DLD1 (cell line): Measurements from ENCODE around the gene NNMT.

ENCODE experiments used
- in situ Hi-C: cut with HindIII; loops from 2 replicates; pipeline ENCODE4 v1.10.0; 2017; ENCODE audit warnings: low sequenced_read_pairs

NNMT gene

GRCh38 chr11:114261791-114262190, 34.4 kb upstream of the NNMT start:
- in situ Hi-C loops: loop anchor here (10.0 to 25.0 kb wide), 2 partner anchors 224 to 367 kb away; no protein-coding TSS in a partner anchor

GRCh38 chr11:114262681-114263512, 33.3 kb upstream of the NNMT start:
- in situ Hi-C loops: loop anchor here (10.0 to 25.0 kb wide), 2 partner anchors 226 to 368 kb away; no protein-coding TSS in a partner anchor

DNA sequence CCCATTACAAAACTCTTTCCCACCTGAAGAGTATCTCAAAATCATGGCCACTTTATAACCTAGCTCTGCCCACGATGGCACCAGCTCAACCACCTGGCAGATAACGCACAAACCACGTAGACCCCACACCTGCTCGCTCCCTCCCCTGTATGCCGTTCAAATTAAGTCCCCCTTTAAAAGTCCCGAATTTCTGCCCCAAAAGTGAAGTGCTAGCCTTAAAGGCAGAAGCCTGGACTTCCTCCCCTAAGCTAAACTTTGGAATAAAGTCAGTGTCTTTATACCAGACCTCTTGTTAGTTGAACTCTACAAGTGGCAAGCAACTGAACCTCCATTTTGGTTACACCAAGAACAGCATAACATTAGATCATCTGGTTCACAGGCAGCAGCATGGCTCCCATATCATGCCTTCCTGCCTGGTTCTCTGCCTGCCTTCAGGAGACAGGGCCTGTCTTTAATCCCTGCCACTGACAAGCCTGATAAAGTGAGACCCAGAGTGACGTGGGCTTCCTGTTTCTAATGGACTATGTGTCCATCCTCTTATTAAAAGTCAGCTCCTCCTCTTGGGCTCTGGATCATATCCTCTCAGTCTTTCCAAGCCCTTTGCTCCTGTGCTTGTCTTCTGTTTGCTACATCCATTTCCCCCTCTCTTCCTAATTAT, 32.6 kb upstream of the NNMT start:
- in situ Hi-C loops: loop anchor here (10.0 to 25.0 kb wide), 2 partner anchors 226 to 369 kb away; no protein-coding TSS in a partner anchor

GRCh38 chr11:114264381-114264780, 31.8 kb upstream of the NNMT start:
- in situ Hi-C loops: loop anchor here (10.0 to 25.0 kb wide), 2 partner anchors 227 to 370 kb away; no protein-coding TSS in a partner anchor

DNA sequence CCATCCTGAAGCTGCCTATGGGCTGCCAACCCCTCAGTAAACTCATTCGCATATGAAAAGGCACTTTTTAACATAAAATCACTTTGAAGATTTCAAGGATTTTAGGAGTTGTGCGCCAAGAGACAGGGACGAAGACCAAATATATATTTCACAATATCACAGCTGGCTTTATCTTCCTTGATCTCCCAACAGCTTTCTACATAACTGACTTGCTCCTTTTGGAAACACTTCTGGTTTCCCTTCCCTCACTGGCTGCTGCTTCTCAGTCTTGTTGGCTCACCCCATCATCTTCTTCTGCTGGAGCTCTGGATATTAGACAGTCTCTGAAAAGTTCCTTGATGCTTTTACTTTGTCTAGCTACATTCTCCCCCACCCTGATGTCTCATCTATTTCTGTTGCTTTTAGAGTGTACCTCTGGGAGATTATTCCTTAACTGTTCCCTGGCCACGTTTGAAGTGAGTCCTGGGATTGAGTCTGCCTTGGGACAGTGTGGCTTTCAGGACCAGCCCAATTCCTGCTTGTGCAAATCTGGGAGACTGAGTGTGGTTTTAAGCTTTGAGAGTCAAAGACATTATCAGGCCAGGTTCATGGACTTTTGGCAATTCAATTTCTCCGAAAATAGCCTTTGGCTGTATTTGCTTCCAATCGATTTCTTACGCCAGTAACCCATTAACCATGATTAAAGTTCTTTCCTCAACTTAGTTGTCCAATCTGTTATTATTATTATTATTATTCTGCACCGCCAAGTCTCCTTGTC, 30.9 kb upstream of the NNMT start:
- in situ Hi-C loops: loop anchor here (10.0 to 25.0 kb wide), 2 partner anchors 228 to 370 kb away; no protein-coding TSS in a partner anchor

- in situ Hi-C loops: loop anchor here (10.0 to 25.0 kb wide), 2 partner anchors 232 to 375 kb away; no protein-coding TSS in a partner anchor
These were observed 26.7 kb upstream of the NNMT start for GRCh38 chr11:114269498-114269897.

- in situ Hi-C loops: loop anchor here (25.0 kb wide), 1 partner anchor 233 kb away; no protein-coding TSS in a partner anchor
These were observed 25.5 kb upstream of the NNMT start for GRCh38 chr11:114270531-114271270.

- in situ Hi-C loops: loop anchor here (25.0 kb wide), 1 partner anchor 234 kb away; no protein-coding TSS in a partner anchor
These were observed 24.9 kb upstream of the NNMT start for GRCh38 chr11:114271316-114271715.

GRCh38 chr11:114272311-114272710, 23.9 kb upstream of the NNMT start:
- in situ Hi-C loops: loop anchor here (25.0 kb wide), 1 partner anchor 235 kb away; no protein-coding TSS in a partner anchor

GRCh38 chr11:114273071-114273470, 23.1 kb upstream of the NNMT start:
- in situ Hi-C loops: loop anchor here (25.0 kb wide), 1 partner anchor 236 kb away; no protein-coding TSS in a partner anchor

GRCh38 chr11:114273890-114274635, 22.1 kb upstream of the NNMT start:
- in situ Hi-C loops: loop anchor here (25.0 kb wide), 1 partner anchor 237 kb away; no protein-coding TSS in a partner anchor

- in situ Hi-C loops: loop anchor here (25.0 kb wide), 1 partner anchor 237 kb away; no protein-coding TSS in a partner anchor
These were observed 21.6 kb upstream of the NNMT start for GRCh38 chr11:114274637-114275036.

GRCh38 chr11:114275280-114275679, 20.9 kb upstream of the NNMT start:
- in situ Hi-C loops: no loop called here

GRCh38 chr11:114276077-114276476, 20.1 kb upstream of the NNMT start:
- in situ Hi-C loops: no loop called here

- in situ Hi-C loops: no loop called here
These were observed 18.4 kb upstream of the NNMT start for GRCh38 chr11:114277637-114278341.

DNA sequence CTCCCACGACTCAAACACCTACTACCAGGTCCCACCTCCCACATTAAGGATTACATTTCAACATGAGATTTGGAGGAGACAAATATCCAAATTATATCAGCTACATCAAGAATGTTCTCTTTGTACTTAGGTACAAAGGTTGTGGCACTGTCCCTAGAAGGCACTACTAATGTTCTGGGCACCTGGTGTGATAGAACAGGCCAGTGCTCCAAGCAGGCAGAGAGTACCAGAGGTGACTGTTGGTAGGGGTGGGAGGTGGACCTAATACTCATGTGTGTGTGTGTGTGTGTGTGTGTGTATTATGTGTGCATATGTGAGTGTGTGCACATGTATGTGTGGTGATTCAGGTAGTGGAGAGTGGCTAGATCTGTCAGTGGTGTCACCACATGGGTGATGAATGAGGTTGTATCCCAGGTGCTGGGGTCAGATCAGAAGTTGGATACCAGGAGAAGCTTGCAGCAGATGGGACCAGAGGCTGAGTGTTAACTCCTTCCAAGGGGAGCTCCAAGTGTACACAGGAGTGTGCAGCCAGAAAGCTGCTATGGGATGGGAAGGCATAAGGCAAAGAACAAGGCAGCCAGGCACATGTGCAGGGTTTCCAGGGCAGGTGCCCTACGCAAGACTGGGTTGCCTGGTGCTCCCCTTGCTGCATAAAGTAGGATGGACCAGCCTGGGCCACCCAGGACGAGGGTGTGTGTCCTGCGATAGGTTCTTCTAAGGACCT, 17.7 kb upstream of the NNMT start:
- in situ Hi-C loops: no loop called here

GRCh38 chr11:114279792-114280546, 16.2 kb upstream of the NNMT start:
- in situ Hi-C loops: no loop called here
